NCI-H526 treated with DMSO at 0.1 percent for 48 hours (cell line): Measurements from ENCODE around the gene B3GAT2.
"Not testable (repeated sequence)": the region's sequence is repeated elsewhere in the genome, so short reads cannot be mapped to it uniquely, and the experiment has no call there.

Source experiments
- DNase-seq: peaks from one replicate; lab custom pipeline; 2025; lab: John Stamatoyannopoulos, UW

Gene B3GAT2, protein sequence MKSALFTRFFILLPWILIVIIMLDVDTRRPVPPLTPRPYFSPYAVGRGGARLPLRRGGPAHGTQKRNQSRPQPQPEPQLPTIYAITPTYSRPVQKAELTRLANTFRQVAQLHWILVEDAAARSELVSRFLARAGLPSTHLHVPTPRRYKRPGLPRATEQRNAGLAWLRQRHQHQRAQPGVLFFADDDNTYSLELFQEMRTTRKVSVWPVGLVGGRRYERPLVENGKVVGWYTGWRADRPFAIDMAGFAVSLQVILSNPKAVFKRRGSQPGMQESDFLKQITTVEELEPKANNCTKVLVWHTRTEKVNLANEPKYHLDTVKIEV

GRCh38 chr6:70956451-70957283 is at the start of gene B3GAT2:
Gene B3GAT2, minus strand, starts transcription at chr6:70957060. Its CDS starts 631 bp downstream, at chr6:70956429.
- DNase-seq, result no peak

GRCh38 chr6:70998148-70998547 is 41.3 kb upstream of the B3GAT2 start:
- DNase-seq, result no peak

DNA sequence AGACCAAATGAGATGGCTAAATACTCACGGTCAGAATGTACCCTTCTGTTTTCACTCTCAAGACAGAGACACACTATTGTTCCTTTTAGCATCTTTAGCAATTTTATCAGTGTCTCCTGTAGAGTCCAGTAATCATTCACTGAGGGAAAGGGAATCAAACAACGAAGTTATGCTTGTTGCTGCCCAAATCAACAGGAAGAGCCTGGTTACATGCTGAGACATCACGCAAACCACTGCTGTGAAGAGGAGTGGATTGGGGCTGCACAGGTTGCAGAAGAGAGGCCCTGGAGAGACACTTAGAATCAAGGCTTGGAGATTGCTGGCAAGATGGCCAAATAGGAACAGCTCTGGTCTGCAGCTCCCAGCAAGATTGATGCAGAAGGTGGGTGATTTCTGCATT is 40.5 kb upstream of the B3GAT2 start:
- DNase-seq, result no peak

DNA sequence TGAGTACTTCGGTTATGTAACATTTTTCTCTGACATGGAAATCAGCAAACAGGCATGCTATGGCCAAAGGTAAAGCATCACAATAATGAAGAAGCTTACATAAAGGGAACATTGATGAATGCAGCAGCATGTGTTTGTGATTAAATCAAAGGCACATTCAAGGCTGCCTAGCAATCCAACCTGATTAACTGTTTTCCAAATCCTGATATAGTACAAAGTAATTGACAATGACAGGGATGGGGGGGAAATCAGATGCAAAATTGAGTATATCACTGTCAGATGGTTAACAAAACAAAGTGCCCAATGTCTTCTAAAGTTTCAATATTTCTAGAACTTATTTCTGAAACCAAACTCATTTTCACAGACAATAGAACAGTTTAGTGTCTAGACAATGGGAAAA is 39.2 kb upstream of the B3GAT2 start:
- no peak for DNase-seq

GRCh38 chr6:70995411-70995810 is 38.6 kb upstream of the B3GAT2 start:
- no peak for DNase-seq

DNA sequence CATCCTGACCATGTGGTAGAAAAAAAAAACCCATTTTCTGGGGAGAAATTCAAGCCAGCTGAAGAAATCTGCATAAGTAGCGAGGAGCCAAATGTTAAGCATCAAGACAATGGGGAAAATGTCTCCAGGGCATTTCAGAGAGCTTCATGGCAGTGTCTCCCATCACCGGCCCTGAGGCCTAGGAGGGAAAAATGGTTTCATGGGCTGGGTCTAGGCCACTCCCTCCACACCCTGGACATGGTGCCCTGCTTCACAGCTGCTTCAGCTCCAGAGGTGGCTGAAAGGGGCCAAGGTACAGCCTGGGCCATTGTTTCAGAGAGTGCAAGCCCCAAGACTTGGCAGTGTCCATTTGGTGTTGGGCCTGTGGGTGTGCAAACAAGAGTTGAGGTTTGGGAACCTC is 34.4 kb upstream of the B3GAT2 start:
- DNase-seq, result no peak

DNA sequence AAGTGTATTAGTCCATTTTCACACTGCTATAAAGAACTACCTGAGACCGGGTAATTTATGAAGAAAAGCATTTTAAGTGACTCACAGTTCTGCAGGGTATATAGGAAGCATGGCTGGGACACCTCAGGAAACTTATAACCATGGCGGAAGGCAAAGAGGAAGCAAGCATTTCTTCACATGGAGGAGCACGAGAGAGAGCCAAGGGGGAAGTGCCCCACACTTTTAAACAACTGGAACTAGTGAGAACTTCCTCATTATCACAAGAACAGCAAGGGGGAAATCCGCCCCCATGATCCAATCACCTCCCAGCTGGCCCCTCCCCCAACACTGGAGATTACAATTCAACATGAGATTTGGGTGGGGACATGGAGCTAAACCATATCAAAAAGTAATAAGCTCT is 28.3 kb upstream of the B3GAT2 start:
- DNase-seq, result no peak

GRCh38 chr6:70982747-70983146 is 25.9 kb upstream of the B3GAT2 start:
- no peak for DNase-seq

DNA sequence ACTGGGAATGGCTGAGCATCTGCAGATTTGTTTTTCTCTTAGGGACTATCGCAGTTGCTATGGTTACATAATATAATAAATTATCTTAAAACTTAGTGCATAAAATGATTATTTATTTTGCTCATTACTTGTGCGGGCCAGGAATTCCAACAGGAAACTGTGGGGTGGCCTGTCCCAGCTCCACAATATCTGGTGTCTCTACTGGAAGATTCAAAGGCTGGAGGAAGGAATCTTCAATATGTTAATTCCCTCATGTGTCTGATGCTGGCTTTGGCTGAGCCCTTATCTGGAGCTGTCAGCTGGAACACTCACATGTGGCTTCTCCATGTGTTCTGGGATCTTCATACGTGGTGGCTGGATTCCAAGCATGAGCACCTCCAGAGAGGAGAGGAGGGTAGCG is 23.9 kb upstream of the B3GAT2 start:
- DNase-seq, result no peak

DNA sequence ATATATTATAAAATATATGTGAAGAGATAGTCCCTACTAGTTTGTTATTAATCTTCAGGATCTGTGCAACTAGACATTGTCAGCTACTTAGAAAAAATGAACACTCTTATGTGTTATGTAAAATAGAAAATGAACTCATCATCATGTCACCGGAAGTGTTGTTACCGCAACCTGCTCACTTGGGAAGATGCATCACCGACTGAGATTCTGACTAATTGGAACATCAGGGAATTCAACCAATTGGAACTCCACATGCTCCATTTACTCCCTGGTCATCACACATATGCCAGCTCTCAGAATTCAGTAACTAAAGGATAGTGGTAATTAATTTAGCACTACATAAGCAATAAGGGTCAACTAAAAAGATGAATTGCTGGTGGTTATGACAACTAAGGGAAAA is 16.7 kb upstream of the B3GAT2 start:
- DNase-seq, result no peak

- DNase-seq, result no peak
These were observed 10.2 kb upstream of the B3GAT2 start for GRCh38 chr6:70967049-70967448.

GRCh38 chr6:70957284-70957617 is 391 bp upstream of the B3GAT2 start:
- DNase-seq, result no peak

DNA sequence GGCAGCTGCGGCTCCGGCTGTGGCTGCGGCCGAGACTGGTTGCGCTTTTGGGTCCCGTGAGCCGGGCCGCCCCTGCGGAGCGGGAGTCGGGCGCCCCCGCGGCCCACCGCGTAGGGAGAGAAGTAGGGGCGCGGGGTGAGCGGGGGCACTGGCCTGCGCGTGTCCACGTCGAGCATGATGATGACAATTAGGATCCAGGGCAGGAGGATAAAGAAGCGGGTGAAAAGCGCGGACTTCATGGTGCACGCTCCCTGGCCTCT is 739 bp downstream of the B3GAT2 start:
- no peak for DNase-seq

- DNase-seq, result peak; percentile 80
These were observed 1.2 kb downstream of the B3GAT2 start for GRCh38 chr6:70955441-70956190.

- DNase-seq, result no peak
These were observed 2.1 kb downstream of the B3GAT2 start for GRCh38 chr6:70954750-70955149.

GRCh38 chr6:70954176-70954575 is 2.7 kb downstream of the B3GAT2 start:
- no peak for DNase-seq

GRCh38 chr6:70952608-70953165 is 4.2 kb downstream of the B3GAT2 start:
- DNase-seq, result peak; percentile 53

GRCh38 chr6:70944321-70944720 is 12.5 kb downstream of the B3GAT2 start:
- not testable (repeated sequence) for DNase-seq

GRCh38 chr6:70933853-70934252 is 23.0 kb downstream of the B3GAT2 start:
- no peak for DNase-seq

DNA sequence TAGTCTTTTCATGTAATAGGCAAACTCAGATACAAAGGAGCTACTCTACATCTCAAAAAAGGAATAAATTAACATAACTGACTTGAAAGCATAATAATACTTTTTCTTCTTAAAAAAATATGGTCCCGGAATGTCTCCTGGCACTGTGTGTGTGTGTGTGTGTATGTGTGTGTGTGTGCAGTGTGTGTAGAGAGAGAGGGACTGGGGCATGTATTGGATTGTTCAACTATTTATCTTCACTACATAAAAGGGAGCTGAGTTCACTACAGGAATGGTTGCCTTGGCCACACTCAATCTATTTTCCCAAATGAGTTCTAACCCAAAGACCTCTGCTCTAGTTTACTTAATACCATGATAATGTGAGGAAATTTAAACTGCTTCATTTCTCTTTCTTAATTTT is 51.1 kb downstream of the B3GAT2 start:
- no peak for DNase-seq

- DNase-seq, result no peak
These were observed 53.0 kb downstream of the B3GAT2 start for GRCh38 chr6:70903665-70904452.

- DNase-seq, result no peak
These were observed 55.5 kb downstream of the B3GAT2 start for GRCh38 chr6:70901324-70901723.
